Activated T-helper 17 cell treated with anti-CD3 and anti-CD28 coated beads, Interleukin-2, amount 50 U/mL, for 72 hours (primary cell): Measurements from ENCODE around the gene ZFAND6. TPM values are rescaled to one million over a fixed set of nuclear protein-coding genes. Genes with fewer than 3 reads are reported as not detected.

Experiments used
- ATAC-seq: fragments of 150-1000 bp; cut with Tn5 transposase; replicated peaks from 2 replicates; pipeline ENCODE4 v1.10.0; 2021; ENCODE audit warnings: mild to moderate bottlenecking, moderate library complexity
- H3K27ac Mint-ChIP-seq: one replicate; pipeline ENCODE4 v1.8.0; 2022; ENCODE audit warnings: mixed read lengths
- H3K27me3 Mint-ChIP-seq: one replicate; pipeline ENCODE4 v1.8.0; 2022; ENCODE audit warnings: mixed read lengths
- H3K36me3 Mint-ChIP-seq: one replicate; pipeline ENCODE4 v1.8.0; 2022; ENCODE audit warnings: low read depth, mild to moderate bottlenecking, mixed read lengths
- H3K4me1 Mint-ChIP-seq: one replicate; pipeline ENCODE4 v1.8.0; 2022; ENCODE audit warnings: mixed read lengths
- H3K4me3 Mint-ChIP-seq: one replicate; pipeline ENCODE4 v1.8.0; 2022; ENCODE audit warnings: mild to moderate bottlenecking, mixed read lengths
- H3K9me3 Mint-ChIP-seq: one replicate; pipeline ENCODE4 v1.8.0; 2022; ENCODE audit warnings: mixed read lengths
- total RNA-seq, 2 donors: library from RNA; stranded (reverse); gene quantifications; one replicate each; pipeline ENCODE4 v1.2.3, GENCODE V29; 2022

Gene ZFAND6
- total RNA-seq, 2 donors from 2014 or later: 26.2 to 35.2 TPM

GRCh38 chr15:80066912-80067311 lies 7.4 kb downstream of the ZFAND6 start:
- Mint-ChIP-seq H3K9me3 (no peaks in the 10 kb centered on the region), H3K27me3 (no peaks in the 10 kb centered on the region), H3K36me3 (no peaks in the 10 kb centered on the region), H3K4me1 (peaks cover 17% of the 10 kb centered on the region), H3K4me3 (no peak overlapping the region), H3K27ac (no peak overlapping the region)
- ATAC-seq: no peak

- H3K27ac Mint-ChIP-seq: no peak overlapping the region
- no peaks in the 10 kb centered on the region for H3K9me3 Mint-ChIP-seq
- peak; percentile 83 for ATAC-seq
- peaks cover 8% of the 10 kb centered on the region for H3K4me1 Mint-ChIP-seq
- no peak overlapping the region for H3K4me3 Mint-ChIP-seq
- H3K36me3 Mint-ChIP-seq: no peaks in the 10 kb centered on the region
- no peaks in the 10 kb centered on the region for H3K27me3 Mint-ChIP-seq
Observed at GRCh38 chr15:80068578-80068977, 9.1 kb downstream of the ZFAND6 start.

GRCh38 chr15:80070840-80071239 lies 11.4 kb downstream of the ZFAND6 start:
- Mint-ChIP-seq H3K4me1 (peaks cover 10% of the 10 kb centered on the region), H3K27ac (peak overlapping the region; percentile 25), H3K27me3 (no peaks in the 10 kb centered on the region), H3K4me3 (no peak overlapping the region), H3K9me3 (no peaks in the 10 kb centered on the region), H3K36me3 (peaks cover 14% of the 10 kb centered on the region)
- no peak for ATAC-seq

GRCh38 chr15:80071652-80072051 lies 12.2 kb downstream of the ZFAND6 start:
- H3K27me3 Mint-ChIP-seq: no peaks in the 10 kb centered on the region
- peaks cover 18% of the 10 kb centered on the region for H3K4me1 Mint-ChIP-seq
- H3K27ac Mint-ChIP-seq: no peak overlapping the region
- H3K9me3 Mint-ChIP-seq: no peaks in the 10 kb centered on the region
- peak overlapping the region; percentile 80 for H3K4me3 Mint-ChIP-seq
- ATAC-seq: no peak
- H3K36me3 Mint-ChIP-seq: peaks cover 22% of the 10 kb centered on the region

GRCh38 chr15:80072285-80072994 lies 13.0 kb downstream of the ZFAND6 start:
- H3K4me1 Mint-ChIP-seq: peaks cover 18% of the 10 kb centered on the region
- H3K4me3 Mint-ChIP-seq: peak overlapping the region; percentile 80
- H3K36me3 Mint-ChIP-seq: peaks cover 22% of the 10 kb centered on the region
- peak; percentile 92 for ATAC-seq
- no peak overlapping the region for H3K27ac Mint-ChIP-seq
- no peaks in the 10 kb centered on the region for H3K9me3 Mint-ChIP-seq
- H3K27me3 Mint-ChIP-seq: no peaks in the 10 kb centered on the region

GRCh38 chr15:80073197-80073596 lies 13.7 kb downstream of the ZFAND6 start:
- ATAC-seq: no peak
- Mint-ChIP-seq H3K4me3 (peak overlapping the region; percentile 80), H3K4me1 (peaks cover 18% of the 10 kb centered on the region), H3K27me3 (no peaks in the 10 kb centered on the region), H3K27ac (no peak overlapping the region), H3K36me3 (peaks cover 22% of the 10 kb centered on the region), H3K9me3 (no peaks in the 10 kb centered on the region)

- Mint-ChIP-seq H3K9me3 (no peaks in the 10 kb centered on the region), H3K4me3 (no peak overlapping the region), H3K27ac (no peak overlapping the region), H3K27me3 (no peaks in the 10 kb centered on the region), H3K4me1 (peaks cover 14% of the 10 kb centered on the region), H3K36me3 (peaks cover 22% of the 10 kb centered on the region)
- no peak for ATAC-seq
Observed at GRCh38 chr15:80076321-80077318, 17.1 kb downstream of the ZFAND6 start.

- peak; percentile 43 for ATAC-seq
- peaks cover 13% of the 10 kb centered on the region for H3K4me1 Mint-ChIP-seq
- no peaks in the 10 kb centered on the region for H3K9me3 Mint-ChIP-seq
- H3K27ac Mint-ChIP-seq: no peak overlapping the region
- peaks cover 6% of the 10 kb centered on the region for H3K36me3 Mint-ChIP-seq
- H3K27me3 Mint-ChIP-seq: no peaks in the 10 kb centered on the region
- no peak overlapping the region for H3K4me3 Mint-ChIP-seq
Observed at GRCh38 chr15:80081390-80081789, 21.9 kb downstream of the ZFAND6 start.

- Mint-ChIP-seq H3K27me3 (no peaks in the 10 kb centered on the region), H3K27ac (no peak overlapping the region), H3K4me3 (no peak overlapping the region), H3K4me1 (peaks cover 21% of the 10 kb centered on the region), H3K36me3 (peaks cover 4% of the 10 kb centered on the region), H3K9me3 (no peaks in the 10 kb centered on the region)
- ATAC-seq: no peak
Observed at GRCh38 chr15:80087104-80087503, 27.6 kb downstream of the ZFAND6 start.

- H3K27ac Mint-ChIP-seq: no peak overlapping the region
- peaks cover 22% of the 10 kb centered on the region for H3K4me1 Mint-ChIP-seq
- ATAC-seq: no peak
- no peaks in the 10 kb centered on the region for H3K27me3 Mint-ChIP-seq
- H3K4me3 Mint-ChIP-seq: no peak overlapping the region
- H3K9me3 Mint-ChIP-seq: no peaks in the 10 kb centered on the region
- H3K36me3 Mint-ChIP-seq: peaks cover under 1% of the 10 kb centered on the region
Observed at GRCh38 chr15:80090041-80090440, 30.6 kb downstream of the ZFAND6 start.

GRCh38 chr15:80090879-80091503 lies 31.5 kb downstream of the ZFAND6 start:
- no peak overlapping the region for H3K27ac Mint-ChIP-seq
- peaks cover 22% of the 10 kb centered on the region for H3K4me1 Mint-ChIP-seq
- no peaks in the 10 kb centered on the region for H3K36me3 Mint-ChIP-seq
- no peaks in the 10 kb centered on the region for H3K27me3 Mint-ChIP-seq
- no peaks in the 10 kb centered on the region for H3K9me3 Mint-ChIP-seq
- ATAC-seq: no peak
- no peak overlapping the region for H3K4me3 Mint-ChIP-seq

- Mint-ChIP-seq H3K27ac (peak overlapping the region; percentile 19), H3K27me3 (no peaks in the 10 kb centered on the region), H3K4me1 (peaks cover 13% of the 10 kb centered on the region), H3K4me3 (peak overlapping the region; percentile 18), H3K9me3 (no peaks in the 10 kb centered on the region), H3K36me3 (no peaks in the 10 kb centered on the region)
- peak; percentile 56 for ATAC-seq
Observed at GRCh38 chr15:80093854-80094418, 34.5 kb downstream of the ZFAND6 start.

- H3K36me3 Mint-ChIP-seq: no peaks in the 10 kb centered on the region
- H3K4me3 Mint-ChIP-seq: no peak overlapping the region
- H3K4me1 Mint-ChIP-seq: peaks cover 5% of the 10 kb centered on the region
- no peak for ATAC-seq
- no peaks in the 10 kb centered on the region for H3K9me3 Mint-ChIP-seq
- no peak overlapping the region for H3K27ac Mint-ChIP-seq
- no peaks in the 10 kb centered on the region for H3K27me3 Mint-ChIP-seq
Observed at GRCh38 chr15:80095511-80095910, 36.0 kb downstream of the ZFAND6 start.

GRCh38 chr15:80095969-80096368 lies 36.5 kb downstream of the ZFAND6 start:
- Mint-ChIP-seq H3K27me3 (no peaks in the 10 kb centered on the region), H3K27ac (no peak overlapping the region), H3K9me3 (no peaks in the 10 kb centered on the region), H3K4me3 (no peak overlapping the region), H3K4me1 (peaks cover 5% of the 10 kb centered on the region), H3K36me3 (no peaks in the 10 kb centered on the region)
- no peak for ATAC-seq
